PC-3 (cell line): Measurements from ENCODE around the gene PSPC1. TPM values are rescaled to one million over a fixed set of nuclear protein-coding genes. Genes with fewer than 3 reads are reported as not detected.

Source experiments
- ATAC-seq: fragments of 200-7000 bp; cut with Tn5 transposase; 2 replicates; pipeline ENCODE4 v1.9.1; 2020; ENCODE audit warnings: mild to moderate bottlenecking, moderate library complexity
- BruUV-seq: library from RNA; stranded (reverse); fragments of 400-500 nt; replicated peaks from 2 replicates; lab custom pipeline; 2021; lab: Mats Ljungman, UMichigan
- CTCF ChIA-PET: fragments of 300-600 bp; sonication (Branson Sonifier 250); formaldehyde crosslinking; loops from one replicate; lab custom pipeline; 2022; ENCODE audit warnings: antibody characterized with exemption; lab: Charles Lee
- POLR2A ChIA-PET: fragments of 300-600 bp; sonication (Branson Sonifier 250); formaldehyde crosslinking; loops from one replicate; lab custom pipeline; 2022; ENCODE audit warnings: antibody characterized with exemption; ENCODE audit not compliant: unreplicated experiment; lab: Charles Lee
- DNase-seq: peaks from one replicate; pipeline ENCODE4 v3.0.0-alpha.2; 2015
- H2AFZ ChIP-seq: fragments of 300-600 bp; sonication (generic); 2 replicates; pipeline ENCODE4 v1.6.0; 2016; ENCODE audit warnings: antibody characterized with exemption, low read length
- H3F3A ChIP-seq: fragments of 300-600 bp; sonication (generic); one replicate; pipeline ENCODE4 v1.6.0; 2017; ENCODE audit warnings: antibody characterized with exemption, low read length, control low read depth, mild to moderate bottlenecking; ENCODE audit not compliant: unreplicated experiment
- H3K27ac ChIP-seq: fragments of 300-600 bp; sonication (generic); 2 replicates; pipeline ENCODE4 v1.5.1; 2016; ENCODE audit warnings: mild to moderate bottlenecking, low read length
- H3K27me3 ChIP-seq: fragments of 300-600 bp; sonication (generic); 2 replicates; pipeline ENCODE4 v1.6.1; 2016; ENCODE audit warnings: low read length, mixed read lengths
- H3K36me3 ChIP-seq: fragments of 300-600 bp; sonication (generic); 2 replicates; pipeline ENCODE4 v1.6.1; 2016; ENCODE audit warnings: low read depth, mixed run types, low read length, mixed read lengths
- H3K4me1 ChIP-seq: fragments of 300-600 bp; sonication (generic); 2 replicates; pipeline ENCODE4 v1.5.1; 2016; ENCODE audit warnings: low read length; ENCODE audit not compliant: insufficient read depth
- H3K4me2 ChIP-seq: fragments of 300-600 bp; sonication (generic); 2 replicates; pipeline ENCODE4 v1.6.0; 2016; ENCODE audit warnings: low read length
- H3K4me3 ChIP-seq: fragments of 300-600 bp; sonication (generic); 2 replicates; pipeline ENCODE4 v1.5.1; 2016; ENCODE audit warnings: mild to moderate bottlenecking, low read length, mixed read lengths
- H3K79me2 ChIP-seq: fragments of 300-600 bp; sonication (generic); 2 replicates; pipeline ENCODE4 v1.6.1; 2017; ENCODE audit warnings: low read length, mixed read lengths
- H3K9ac ChIP-seq: fragments of 300-600 bp; sonication (generic); 2 replicates; pipeline ENCODE4 v1.6.0; 2016; ENCODE audit warnings: mild to moderate bottlenecking, low read length
- H3K9me2 ChIP-seq: fragments of 300-600 bp; sonication (generic); replicated peaks from 2 replicates; pipeline ENCODE4 v1.6.1; 2016; ENCODE audit warnings: mixed run types, low read length, mixed read lengths
- H3K9me3 ChIP-seq: fragments of 300-600 bp; sonication (generic); 2 replicates; pipeline ENCODE4 v1.6.1; 2016; ENCODE audit warnings: low read length, mixed read lengths
- H4K20me1 ChIP-seq: fragments of 300-600 bp; sonication (generic); 2 replicates; pipeline ENCODE4 v1.6.1; 2016; ENCODE audit warnings: low read length, mixed read lengths
- EZH2 ChIP-seq: fragments of 300-600 bp; sonication (generic); IDR thresholded peaks from one replicate; pipeline ENCODE4 v1.6.1; 2017; ENCODE audit warnings: antibody characterized with exemption, mild to moderate bottlenecking, low read length; ENCODE audit not compliant: unreplicated experiment
- EZH2phosphoT487 ChIP-seq: fragments of 300-600 bp; sonication (generic); IDR thresholded peaks from 2 replicates; pipeline ENCODE4 v1.6.1; 2018; ENCODE audit warnings: mild to moderate bottlenecking, antibody characterized with exemption, low read length, borderline replicate concordance
- intact Hi-C: fragments of 100-400 bp; cut with micrococcal nuclease; formaldehyde crosslinking; loops from 2 replicates; pipeline ENCODE4 v1.9.0; 2023
- total RNA-seq: library from RNA; depleted of rRNA; stranded (reverse); fragments of >200 nt; gene quantifications from 2 replicates; pipeline ENCODE4 v1.2.3, GENCODE V29; 2014
- TF ChIP-seq, protein P1 (sequence below): fragments of 300-600 bp; sonication (generic); conservative IDR thresholded peaks from 2 replicates; pipeline ENCODE4 v1.5.1; 2017; ENCODE audit warnings: antibody characterized with exemption, low read depth, mild to moderate bottlenecking, low read length

The PSPC1 gene
- total RNA-seq, 1 experiment from 2014 or later = 121 TPM

DNA sequence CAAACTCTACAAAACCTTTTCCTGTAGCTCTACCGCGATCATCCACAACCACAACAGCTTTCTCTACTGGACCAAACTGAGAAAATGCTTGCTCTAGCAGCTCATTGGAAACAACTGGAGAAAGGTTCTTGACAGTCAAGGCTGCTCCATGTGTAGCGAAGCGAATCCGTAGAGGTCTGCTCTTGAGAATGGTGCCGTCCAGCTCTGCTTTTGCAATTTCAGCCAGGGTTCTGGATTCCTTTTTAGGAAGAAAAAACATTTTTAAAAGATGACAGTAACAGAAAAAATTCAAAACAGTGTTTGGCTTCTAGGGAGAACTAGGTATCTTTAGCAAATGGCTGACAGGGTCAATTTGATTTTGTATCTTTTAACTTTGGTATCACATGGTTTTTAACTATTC is 10.4 kb downstream of the PSPC1 start:
- no TSS peak for BruUV-seq
- POLR2A ChIA-PET = no interaction called here
- H3F3A ChIP-seq = peaks cover 9% of the 10 kb centered on the region
- TF ChIP-seq, protein P1, sequence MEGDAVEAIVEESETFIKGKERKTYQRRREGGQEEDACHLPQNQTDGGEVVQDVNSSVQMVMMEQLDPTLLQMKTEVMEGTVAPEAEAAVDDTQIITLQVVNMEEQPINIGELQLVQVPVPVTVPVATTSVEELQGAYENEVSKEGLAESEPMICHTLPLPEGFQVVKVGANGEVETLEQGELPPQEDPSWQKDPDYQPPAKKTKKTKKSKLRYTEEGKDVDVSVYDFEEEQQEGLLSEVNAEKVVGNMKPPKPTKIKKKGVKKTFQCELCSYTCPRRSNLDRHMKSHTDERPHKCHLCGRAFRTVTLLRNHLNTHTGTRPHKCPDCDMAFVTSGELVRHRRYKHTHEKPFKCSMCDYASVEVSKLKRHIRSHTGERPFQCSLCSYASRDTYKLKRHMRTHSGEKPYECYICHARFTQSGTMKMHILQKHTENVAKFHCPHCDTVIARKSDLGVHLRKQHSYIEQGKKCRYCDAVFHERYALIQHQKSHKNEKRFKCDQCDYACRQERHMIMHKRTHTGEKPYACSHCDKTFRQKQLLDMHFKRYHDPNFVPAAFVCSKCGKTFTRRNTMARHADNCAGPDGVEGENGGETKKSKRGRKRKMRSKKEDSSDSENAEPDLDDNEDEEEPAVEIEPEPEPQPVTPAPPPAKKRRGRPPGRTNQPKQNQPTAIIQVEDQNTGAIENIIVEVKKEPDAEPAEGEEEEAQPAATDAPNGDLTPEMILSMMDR = no peak
- TF ChIP-seq EZH2phosphoT487 = no peak
- TF ChIP-seq EZH2 = no peak
- DNase-seq (no peak), ATAC-seq (no peak)
- H3K4me3 ChIP-seq = no peak overlapping the region
- no peaks in the 10 kb centered on the region for H3K9me2 ChIP-seq
- peaks cover 37% of the 10 kb centered on the region for H3K36me3 ChIP-seq
- no peaks in the 10 kb centered on the region for H3K9me3 ChIP-seq
- H3K79me2 ChIP-seq = peaks cover 100% of the 10 kb centered on the region
- CTCF ChIA-PET = no interaction called here
- intact Hi-C loops = no loop called here
- no peak overlapping the region for H3K4me2 ChIP-seq
- no peak overlapping the region for H3K9ac ChIP-seq
- peaks cover 6% of the 10 kb centered on the region for H3K4me1 ChIP-seq
- H2AFZ ChIP-seq = no peak overlapping the region
- peaks cover 84% of the 10 kb centered on the region for H4K20me1 ChIP-seq
- no peaks in the 10 kb centered on the region for H3K27me3 ChIP-seq
- H3K27ac ChIP-seq = no peak overlapping the region

DNA sequence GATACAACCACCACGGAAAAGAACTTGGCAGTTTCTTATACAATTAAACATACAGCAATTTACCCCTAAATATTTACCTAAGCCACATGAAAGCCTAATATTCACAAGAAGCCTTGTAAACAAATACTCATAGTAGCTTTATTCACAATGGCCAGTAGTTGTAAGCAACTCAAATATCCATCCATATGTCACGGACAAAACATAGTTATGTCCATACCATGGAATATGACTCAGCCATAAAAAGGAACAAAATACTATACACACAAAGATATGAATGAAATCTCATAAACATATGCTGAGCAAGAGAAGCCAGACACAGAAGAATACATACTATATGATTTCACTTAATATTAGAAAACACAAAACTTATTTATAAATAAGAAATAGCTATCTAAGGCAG is 12.9 kb downstream of the PSPC1 start:
- Histone ChIP-seq H3K4me1 (peaks cover 6% of the 10 kb centered on the region), H3K9me2 (no peaks in the 10 kb centered on the region), H3K9ac (no peak overlapping the region), H3K27ac (peak overlapping the region; percentile 25; the same call in 1 of the 2 replicates), H3K79me2 (peaks cover 100% of the 10 kb centered on the region), H2AFZ (no peak overlapping the region), H3F3A (peaks cover 9% of the 10 kb centered on the region), H3K27me3 (no peaks in the 10 kb centered on the region), H3K36me3 (peaks cover 52% of the 10 kb centered on the region), H3K9me3 (no peaks in the 10 kb centered on the region), H3K4me3 (no peak overlapping the region), H3K4me2 (no peak overlapping the region), H4K20me1 (peaks cover 87% of the 10 kb centered on the region)
- BruUV-seq = no TSS peak
- ChIA-PET CTCF (no interaction called here), POLR2A (no interaction called here)
- DNase-seq (peak; percentile 83), ATAC-seq (peak; percentile 97)
- TF ChIP-seq, protein P1 = no peak
- TF ChIP-seq EZH2 = no peak
- TF ChIP-seq EZH2phosphoT487 = no peak
- intact Hi-C loops = no loop called here

DNA sequence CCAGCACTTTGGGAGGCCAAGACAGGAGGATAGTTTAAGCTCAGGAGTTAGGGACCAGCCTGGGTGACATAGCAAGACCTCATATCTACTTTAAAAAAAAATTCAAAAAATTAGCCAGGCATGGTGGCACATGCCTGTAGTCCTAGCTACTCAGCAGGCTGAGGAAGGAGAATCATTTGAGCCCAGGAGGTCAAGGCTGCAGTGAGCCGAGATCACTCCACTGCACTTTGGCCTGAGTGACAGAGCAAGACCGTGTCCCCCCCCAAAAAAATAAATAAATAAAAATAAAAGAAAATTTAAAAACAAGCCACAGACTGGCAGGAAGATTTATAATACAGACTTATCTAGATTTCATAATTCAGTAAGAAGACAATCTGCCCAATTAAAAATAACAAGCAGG is 14.8 kb downstream of the PSPC1 start:
- POLR2A ChIA-PET = no interaction called here

More for the DNA sequence above, 14.8 kb downstream of the PSPC1 start:
- no peaks in the 10 kb centered on the region for H3K9me3 ChIP-seq
- H3K27me3 ChIP-seq = no peaks in the 10 kb centered on the region
- no peak overlapping the region for H3K27ac ChIP-seq
- intact Hi-C loops = no loop called here
- H4K20me1 ChIP-seq = peaks cover 85% of the 10 kb centered on the region
- no peak for TF ChIP-seq EZH2phosphoT487
- TF ChIP-seq, protein P1 = no peak
- TF ChIP-seq EZH2 = no peak
- no peak overlapping the region for H3K4me3 ChIP-seq
- peaks cover 100% of the 10 kb centered on the region for H3K79me2 ChIP-seq
- CTCF ChIA-PET = no interaction called here
- H2AFZ ChIP-seq = no peak overlapping the region
- no peaks in the 10 kb centered on the region for H3K9me2 ChIP-seq
- no peak overlapping the region for H3K9ac ChIP-seq
- H3K36me3 ChIP-seq = peaks cover 57% of the 10 kb centered on the region
- ATAC-seq = no peak
- peaks cover 6% of the 10 kb centered on the region for H3F3A ChIP-seq
- H3K4me1 ChIP-seq = peaks cover 6% of the 10 kb centered on the region
- H3K4me2 ChIP-seq = no peak overlapping the region
- BruUV-seq = no TSS peak
- DNase-seq = no peak
